ENCODE results near the gene GTF2F2. TPM values are rescaled to one million over a fixed set of nuclear protein-coding genes. Genes with fewer than 3 reads are reported as not detected.

The GTF2F2 gene
- total RNA-seq, 6 donors from 2014 or later = 10.2 to 29.3 (median 18.2) TPM

DNA sequence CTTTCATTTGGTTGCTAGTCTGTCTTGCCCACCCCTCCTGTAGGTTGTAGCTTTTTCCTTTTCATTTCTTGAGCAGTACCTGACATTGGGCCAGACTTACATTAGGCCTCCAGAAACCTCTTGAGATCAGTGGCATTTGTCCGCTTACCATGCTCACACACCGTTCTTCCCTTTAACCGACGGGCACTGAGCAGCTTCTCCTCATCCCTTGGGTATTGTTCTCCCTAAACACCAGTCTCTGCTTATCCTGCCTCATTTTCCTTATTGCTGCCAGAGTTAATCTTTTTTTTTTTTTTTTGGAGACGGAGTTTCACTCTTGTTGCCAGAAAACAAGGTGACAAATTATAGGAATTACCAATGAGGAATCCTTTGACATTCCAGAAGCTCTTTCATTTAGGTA lies 107.7 kb downstream of the GTF2F2 start:
- DNase-seq = no peak
- no peak for TF ChIP-seq POLR2A (IDR thresholded peaks at IDR 0.05)
- TF ChIP-seq POLR2AphosphoS5 (IDR thresholded peaks at IDR 0.05) = no peak
- TF ChIP-seq, protein P1, sequence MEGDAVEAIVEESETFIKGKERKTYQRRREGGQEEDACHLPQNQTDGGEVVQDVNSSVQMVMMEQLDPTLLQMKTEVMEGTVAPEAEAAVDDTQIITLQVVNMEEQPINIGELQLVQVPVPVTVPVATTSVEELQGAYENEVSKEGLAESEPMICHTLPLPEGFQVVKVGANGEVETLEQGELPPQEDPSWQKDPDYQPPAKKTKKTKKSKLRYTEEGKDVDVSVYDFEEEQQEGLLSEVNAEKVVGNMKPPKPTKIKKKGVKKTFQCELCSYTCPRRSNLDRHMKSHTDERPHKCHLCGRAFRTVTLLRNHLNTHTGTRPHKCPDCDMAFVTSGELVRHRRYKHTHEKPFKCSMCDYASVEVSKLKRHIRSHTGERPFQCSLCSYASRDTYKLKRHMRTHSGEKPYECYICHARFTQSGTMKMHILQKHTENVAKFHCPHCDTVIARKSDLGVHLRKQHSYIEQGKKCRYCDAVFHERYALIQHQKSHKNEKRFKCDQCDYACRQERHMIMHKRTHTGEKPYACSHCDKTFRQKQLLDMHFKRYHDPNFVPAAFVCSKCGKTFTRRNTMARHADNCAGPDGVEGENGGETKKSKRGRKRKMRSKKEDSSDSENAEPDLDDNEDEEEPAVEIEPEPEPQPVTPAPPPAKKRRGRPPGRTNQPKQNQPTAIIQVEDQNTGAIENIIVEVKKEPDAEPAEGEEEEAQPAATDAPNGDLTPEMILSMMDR (IDR thresholded peaks at IDR 0.05) = no peak
- no peak for TF ChIP-seq EP300 (IDR thresholded peaks at IDR 0.05)
- Histone ChIP-seq H3K9me3 (no peaks in the 10 kb centered on the region), H3K36me3 (no peaks in the 10 kb centered on the region), H3K4me3 (no peak overlapping the region), H3K4me1 (no peaks in the 10 kb centered on the region), H3K27ac (no peak overlapping the region), H3K27me3 (no peaks in the 10 kb centered on the region)
- WGBS, 2 donors = 87 to 92% methylated on average over 5 of the region's 5 CpGs
- ATAC-seq (ENCODE audit: low FRiP score in 2 of 2) = no peak

DNA sequence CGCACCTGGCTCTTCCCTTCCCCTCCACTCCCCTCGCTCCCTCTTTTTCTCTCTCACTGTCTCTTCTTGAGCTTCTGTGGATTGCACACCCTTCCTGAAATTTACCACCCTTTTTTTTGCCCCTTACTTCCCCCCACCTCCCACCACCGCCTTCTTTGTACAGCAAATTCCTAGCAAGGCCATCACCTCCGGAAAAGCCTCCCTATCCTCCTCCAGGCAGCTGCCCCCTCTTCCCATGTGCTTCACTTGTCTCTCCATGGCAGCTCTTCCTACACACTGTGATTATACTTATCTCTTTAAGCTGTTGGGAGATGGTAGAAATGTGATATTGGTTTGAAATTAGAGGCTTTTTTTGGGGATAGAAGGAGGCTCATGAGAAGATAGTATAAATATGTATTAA lies 108.9 kb downstream of the GTF2F2 start:
- TF ChIP-seq, protein P1 (IDR thresholded peaks at IDR 0.05) = no peak
- TF ChIP-seq EP300 (IDR thresholded peaks at IDR 0.05) (no peak), POLR2A (IDR thresholded peaks at IDR 0.05) (no peak), POLR2AphosphoS5 (IDR thresholded peaks at IDR 0.05) (no peak)
- Histone ChIP-seq H3K9me3 (no peaks in the 10 kb centered on the region), H3K4me1 (no peaks in the 10 kb centered on the region), H3K27me3 (no peaks in the 10 kb centered on the region), H3K36me3 (no peaks in the 10 kb centered on the region), H3K4me3 (no peak overlapping the region), H3K27ac (no peak overlapping the region)
- no peak for ATAC-seq (ENCODE audit: low FRiP score in 2 of 2)
- DNase-seq = no peak
- 91 to 96% methylated on average over 4 of the region's 4 CpGs for WGBS, 2 donors

DNA sequence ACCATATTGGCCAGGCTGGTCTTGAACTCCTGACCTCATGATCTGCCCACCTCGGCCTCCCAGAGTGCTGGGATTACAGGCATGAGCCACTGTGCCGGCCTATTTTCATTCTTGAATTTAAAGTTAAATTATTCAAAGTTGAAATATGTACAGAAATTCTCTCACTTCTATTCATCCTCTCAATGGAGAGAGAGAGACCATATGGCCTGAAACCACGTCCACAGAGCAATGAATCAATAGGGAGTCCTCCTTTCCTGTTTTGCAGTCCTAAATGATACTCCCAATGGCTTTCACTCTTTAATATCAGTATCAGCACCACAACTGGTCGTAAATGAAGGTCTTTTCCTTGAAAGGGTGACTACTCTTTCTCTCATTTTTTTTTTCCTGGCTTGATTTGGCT lies 111.0 kb downstream of the GTF2F2 start:
- no peaks in the 10 kb centered on the region for H3K36me3 ChIP-seq
- H3K27ac ChIP-seq = no peak overlapping the region
- no peaks in the 10 kb centered on the region for H3K9me3 ChIP-seq
- WGBS, 2 donors = 94 to 99% methylated on average over 4 of the region's 4 CpGs
- DNase-seq (no peak), ATAC-seq (ENCODE audit: low FRiP score in 2 of 2) (no peak)
- H3K27me3 ChIP-seq = no peaks in the 10 kb centered on the region
- no peaks in the 10 kb centered on the region for H3K4me1 ChIP-seq
- no peak overlapping the region for H3K4me3 ChIP-seq
- TF ChIP-seq EP300 (IDR thresholded peaks at IDR 0.05) = no peak

DNA sequence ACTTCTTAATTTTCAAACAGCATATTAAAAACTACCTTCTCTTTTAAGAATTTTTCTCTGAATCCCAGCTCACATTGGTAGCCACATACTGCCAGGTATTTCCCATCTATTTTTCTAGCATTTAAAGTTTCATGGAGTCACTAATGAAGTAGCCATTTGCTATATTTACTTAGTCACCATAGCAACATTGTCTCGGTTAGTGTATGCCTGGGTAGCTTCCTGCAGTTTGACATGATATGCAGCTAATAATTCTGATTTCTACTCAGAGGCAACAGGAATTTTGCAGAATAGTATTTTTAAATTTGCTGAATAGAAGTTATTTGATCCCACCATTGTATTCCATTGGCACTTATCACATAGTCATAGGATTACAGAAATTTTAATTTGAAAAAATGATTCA lies 111.4 kb downstream of the GTF2F2 start:
- H3K27ac ChIP-seq = no peak overlapping the region
- no peaks in the 10 kb centered on the region for H3K36me3 ChIP-seq
- H3K27me3 ChIP-seq = no peaks in the 10 kb centered on the region
- DNase-seq (no peak), ATAC-seq (ENCODE audit: low FRiP score in 2 of 2) (no peak)
- H3K4me3 ChIP-seq = no peak overlapping the region
- no peaks in the 10 kb centered on the region for H3K4me1 ChIP-seq
- no peaks in the 10 kb centered on the region for H3K9me3 ChIP-seq
- TF ChIP-seq, protein P1 (IDR thresholded peaks at IDR 0.05) = no peak
- TF ChIP-seq EP300 (IDR thresholded peaks at IDR 0.05) (no peak), POLR2A (IDR thresholded peaks at IDR 0.05) (no peak), POLR2AphosphoS5 (IDR thresholded peaks at IDR 0.05) (no peak)
- 24 to 36% methylated on average over 1 of the region's 1 CpG for WGBS, 2 donors

DNA sequence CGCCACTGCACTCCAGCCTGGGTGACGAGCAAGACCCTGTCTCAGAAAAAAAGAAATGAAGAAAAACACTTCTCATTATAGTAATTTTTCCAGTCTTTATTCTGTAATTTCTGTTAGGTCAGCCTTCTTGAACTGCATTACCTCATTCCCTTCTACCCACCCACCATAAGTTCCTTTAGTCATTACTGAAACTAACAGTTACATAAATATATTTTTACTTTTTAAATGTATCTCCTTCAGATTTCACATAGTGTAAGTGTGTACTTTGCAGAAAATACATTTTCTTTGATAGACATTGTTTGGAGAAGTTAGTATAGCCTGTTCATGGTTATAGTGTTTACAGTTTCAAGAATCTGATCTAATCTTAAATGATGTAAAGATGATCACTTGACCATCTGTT lies 112.3 kb downstream of the GTF2F2 start:
- H3K36me3 ChIP-seq = no peaks in the 10 kb centered on the region
- TF ChIP-seq POLR2A (IDR thresholded peaks at IDR 0.05) = no peak
- no peak for TF ChIP-seq POLR2AphosphoS5 (IDR thresholded peaks at IDR 0.05)
- TF ChIP-seq, protein P1 (IDR thresholded peaks at IDR 0.05) = no peak
- TF ChIP-seq EP300 (IDR thresholded peaks at IDR 0.05) = no peak
- H3K9me3 ChIP-seq = no peaks in the 10 kb centered on the region
- ATAC-seq (ENCODE audit: low FRiP score in 2 of 2) (no peak), DNase-seq (no peak)
- no peaks in the 10 kb centered on the region for H3K27me3 ChIP-seq
- no peak overlapping the region for H3K27ac ChIP-seq
- WGBS, 2 donors = 99 to 100% methylated on average over 2 of the region's 2 CpGs
- H3K4me1 ChIP-seq = no peaks in the 10 kb centered on the region
- no peak overlapping the region for H3K4me3 ChIP-seq

All from upper lobe of left lung (tissue), 6 donors.